SJCRH30 (cell line): Measurements from ENCODE around the gene CCT8L2. TPM values are rescaled to one million over a fixed set of nuclear protein-coding genes. Genes with fewer than 3 reads are reported as not detected.
"Not testable (repeated sequence)": the region's sequence is repeated elsewhere in the genome, so short reads cannot be mapped to it uniquely, and the experiment has no call there.

Experiments used
- DNase-seq, 2 experiments: peaks; one replicate each; pipeline ENCODE4 v3.0.0-alpha.2; 2015 to 2020
- H3K27ac ChIP-seq: fragments of 250-450 bp; sonication (Bioruptor Pico); 2 replicates; pipeline ENCODE4 v1.5.1; 2020; ENCODE audit warnings: mild to moderate bottlenecking, moderate library complexity
- H3K27me3 ChIP-seq: fragments of 250-450 bp; sonication (Bioruptor Pico); 2 replicates; pipeline ENCODE4 v1.5.1; 2020; ENCODE audit warnings: mild to moderate bottlenecking, moderate library complexity
- H3K36me3 ChIP-seq: fragments of 250-450 bp; sonication (Bioruptor Pico); 2 replicates; pipeline ENCODE4 v1.5.1; 2020; ENCODE audit warnings: mild to moderate bottlenecking, moderate library complexity
- H3K4me1 ChIP-seq: fragments of 250-450 bp; sonication (Bioruptor Pico); 2 replicates; pipeline ENCODE4 v1.5.1; 2020; ENCODE audit warnings: mild to moderate bottlenecking, moderate library complexity
- H3K4me3 ChIP-seq: fragments of 250-450 bp; sonication (Bioruptor Pico); 2 replicates; pipeline ENCODE4 v1.5.1; 2020; ENCODE audit warnings: mild to moderate bottlenecking, moderate library complexity
- H3K9me3 ChIP-seq: fragments of 250-450 bp; sonication (Bioruptor Pico); replicated peaks from 2 replicates; pipeline ENCODE4 v1.5.1; 2020; ENCODE audit warnings: mild to moderate bottlenecking, moderate library complexity
- total RNA-seq: library from RNA; depleted of rRNA; stranded (reverse); fragments of >200 nt; shearing (Covaris generic); gene quantifications from 2 replicates; pipeline ENCODE4 v1.2.3, GENCODE V29; 2014

The CCT8L2 gene
- total RNA-seq, 1 experiment from 2014 or later, result not detected

- H3K27ac ChIP-seq, H3K9me3 ChIP-seq, H3K36me3 ChIP-seq, H3K4me3 ChIP-seq, H3K27me3 ChIP-seq, DNase-seq, H3K4me1 ChIP-seq: not testable (repeated sequence)
These were observed 26.0 kb downstream of the CCT8L2 start for GRCh38 chr22:16566421-16567151.

- H3K9me3 ChIP-seq, H3K36me3 ChIP-seq, H3K4me3 ChIP-seq, H3K4me1 ChIP-seq, DNase-seq, H3K27ac ChIP-seq, H3K27me3 ChIP-seq: not testable (repeated sequence)
These were observed 26.8 kb downstream of the CCT8L2 start for GRCh38 chr22:16565585-16566420.

GRCh38 chr22:16564837-16565584, 27.6 kb downstream of the CCT8L2 start:
- not testable (repeated sequence) for H3K4me1 ChIP-seq, H3K27ac ChIP-seq, H3K27me3 ChIP-seq, H3K4me3 ChIP-seq, H3K36me3 ChIP-seq, H3K9me3 ChIP-seq, DNase-seq

- H3K9me3 ChIP-seq, result no peaks in the 10 kb centered on the region
- no peak for DNase-seq
- no peaks in the 10 kb centered on the region for H3K36me3 ChIP-seq
- no peak overlapping the region for H3K27ac ChIP-seq
- no peaks in the 10 kb centered on the region for H3K27me3 ChIP-seq
- no peak overlapping the region for H3K4me3 ChIP-seq
- no peaks in the 10 kb centered on the region for H3K4me1 ChIP-seq
These were observed 28.8 kb downstream of the CCT8L2 start for GRCh38 chr22:16563555-16564520.

- H3K9me3 ChIP-seq, result no peaks in the 10 kb centered on the region
- no peak for DNase-seq
- H3K4me3 ChIP-seq, result no peak overlapping the region
- H3K27me3 ChIP-seq, result no peaks in the 10 kb centered on the region
- no peak overlapping the region for H3K27ac ChIP-seq
- no peaks in the 10 kb centered on the region for H3K36me3 ChIP-seq
- H3K4me1 ChIP-seq, result no peaks in the 10 kb centered on the region
These were observed 29.7 kb downstream of the CCT8L2 start for GRCh38 chr22:16562711-16563554.

- DNase-seq, H3K27me3 ChIP-seq, H3K4me1 ChIP-seq, H3K27ac ChIP-seq, H3K36me3 ChIP-seq, H3K9me3 ChIP-seq, H3K4me3 ChIP-seq: not testable (repeated sequence)
These were observed 31.4 kb downstream of the CCT8L2 start for GRCh38 chr22:16561093-16561658.

GRCh38 chr22:16560651-16561050, 32.0 kb downstream of the CCT8L2 start:
- H3K27me3 ChIP-seq, H3K9me3 ChIP-seq, H3K36me3 ChIP-seq, DNase-seq, H3K4me3 ChIP-seq, H3K4me1 ChIP-seq, H3K27ac ChIP-seq: not testable (repeated sequence)

- not testable (repeated sequence) for DNase-seq, H3K36me3 ChIP-seq, H3K27ac ChIP-seq, H3K9me3 ChIP-seq, H3K27me3 ChIP-seq, H3K4me1 ChIP-seq, H3K4me3 ChIP-seq
These were observed 32.6 kb downstream of the CCT8L2 start for GRCh38 chr22:16559996-16560395.

- Histone ChIP-seq H3K27me3 (no peaks in the 10 kb centered on the region), H3K4me1 (no peaks in the 10 kb centered on the region), H3K36me3 (no peaks in the 10 kb centered on the region), H3K9me3 (peaks cover 5% of the 10 kb centered on the region; the same call in 1 of the 2 replicates), H3K4me3 (no peak overlapping the region), H3K27ac (no peak overlapping the region)
- DNase-seq, result no peak
These were observed 33.3 kb downstream of the CCT8L2 start for GRCh38 chr22:16559056-16559955.

GRCh38 chr22:16558376-16558945, 34.1 kb downstream of the CCT8L2 start:
- H3K4me3 ChIP-seq, H3K27ac ChIP-seq, H3K36me3 ChIP-seq, H3K27me3 ChIP-seq, H3K9me3 ChIP-seq, H3K4me1 ChIP-seq, DNase-seq: not testable (repeated sequence)

- H3K36me3 ChIP-seq, H3K4me1 ChIP-seq, H3K27ac ChIP-seq, H3K27me3 ChIP-seq, H3K4me3 ChIP-seq, DNase-seq, H3K9me3 ChIP-seq: not testable (repeated sequence)
These were observed 35.1 kb downstream of the CCT8L2 start for GRCh38 chr22:16557511-16557910.
